Cardiac fibroblast (primary cell): ENCODE results near the gene CCL5.

Source experiments
- DNase-seq, 2 donors: peaks; one replicate each; pipeline versions ENCODE4 v3.0.0 to v3.0.0-alpha.2; 2010; ENCODE audit warnings: low read depth in 2 of 2
- H3K4me3 ChIP-seq, 2 donors: replicated peaks in 1 of 2; 1 replicate in 1 of 2; 2 replicates in 1 of 2; pipeline ENCODE4 v1.5.1; 2011; ENCODE audit warnings: low read depth in 2 of 2, low read length in 2 of 2, mild to moderate bottlenecking in 2 of 2, moderate library complexity in 1 of 2
- TF ChIP-seq, protein P1 (sequence below): IDR thresholded peaks from one replicate; pipeline ENCODE4 v1.5.1; 2011; ENCODE audit warnings: low read depth, mild to moderate bottlenecking, low read length, inconsistent platforms

CCL5 gene

DNA sequence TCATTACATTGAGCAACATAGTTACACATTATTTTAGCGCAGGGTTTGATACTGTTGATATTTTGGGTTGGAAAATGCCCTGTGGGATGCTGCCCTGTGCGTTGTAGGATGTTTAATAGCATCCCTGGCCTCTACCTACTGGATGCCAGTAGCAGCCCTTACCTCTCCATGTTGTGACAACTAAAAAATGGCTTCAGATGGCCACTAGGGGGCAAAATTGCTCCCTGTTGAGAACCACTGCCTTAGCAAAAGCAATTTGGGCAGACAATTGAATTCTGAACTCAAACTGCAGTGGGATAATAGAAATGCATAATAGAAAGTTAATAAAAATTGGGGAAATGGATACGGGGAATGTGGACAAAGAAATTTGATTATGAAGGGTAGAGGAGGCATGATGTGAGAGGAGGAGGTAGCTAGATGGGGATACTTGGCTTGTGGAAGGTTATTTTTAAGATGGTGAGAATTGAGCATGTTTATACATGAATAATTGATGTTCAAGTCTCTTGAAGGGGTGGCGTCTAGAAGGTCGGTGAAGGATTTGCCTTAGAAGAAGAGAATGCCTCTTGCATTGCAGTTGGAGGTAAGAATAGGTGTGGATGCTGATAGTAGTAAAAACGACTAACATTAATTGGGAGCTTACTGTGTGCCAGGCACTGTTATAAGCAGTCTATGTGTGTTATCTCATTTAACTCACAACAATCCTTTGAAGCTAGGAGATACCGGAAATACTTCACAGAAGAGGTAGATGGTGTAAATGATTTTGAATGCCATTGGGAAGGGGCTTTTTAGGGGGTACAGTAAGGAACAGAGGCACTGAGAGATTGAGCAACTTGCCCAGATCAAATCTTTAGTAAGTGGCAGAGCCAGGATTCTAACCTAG is 30.5 kb downstream of the CCL5 start:
- H3K4me3 ChIP-seq: no peak overlapping the region
- DNase-seq: peak; percentile 85 to 90
- TF ChIP-seq, protein P1, sequence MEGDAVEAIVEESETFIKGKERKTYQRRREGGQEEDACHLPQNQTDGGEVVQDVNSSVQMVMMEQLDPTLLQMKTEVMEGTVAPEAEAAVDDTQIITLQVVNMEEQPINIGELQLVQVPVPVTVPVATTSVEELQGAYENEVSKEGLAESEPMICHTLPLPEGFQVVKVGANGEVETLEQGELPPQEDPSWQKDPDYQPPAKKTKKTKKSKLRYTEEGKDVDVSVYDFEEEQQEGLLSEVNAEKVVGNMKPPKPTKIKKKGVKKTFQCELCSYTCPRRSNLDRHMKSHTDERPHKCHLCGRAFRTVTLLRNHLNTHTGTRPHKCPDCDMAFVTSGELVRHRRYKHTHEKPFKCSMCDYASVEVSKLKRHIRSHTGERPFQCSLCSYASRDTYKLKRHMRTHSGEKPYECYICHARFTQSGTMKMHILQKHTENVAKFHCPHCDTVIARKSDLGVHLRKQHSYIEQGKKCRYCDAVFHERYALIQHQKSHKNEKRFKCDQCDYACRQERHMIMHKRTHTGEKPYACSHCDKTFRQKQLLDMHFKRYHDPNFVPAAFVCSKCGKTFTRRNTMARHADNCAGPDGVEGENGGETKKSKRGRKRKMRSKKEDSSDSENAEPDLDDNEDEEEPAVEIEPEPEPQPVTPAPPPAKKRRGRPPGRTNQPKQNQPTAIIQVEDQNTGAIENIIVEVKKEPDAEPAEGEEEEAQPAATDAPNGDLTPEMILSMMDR: peak; percentile 84

DNA sequence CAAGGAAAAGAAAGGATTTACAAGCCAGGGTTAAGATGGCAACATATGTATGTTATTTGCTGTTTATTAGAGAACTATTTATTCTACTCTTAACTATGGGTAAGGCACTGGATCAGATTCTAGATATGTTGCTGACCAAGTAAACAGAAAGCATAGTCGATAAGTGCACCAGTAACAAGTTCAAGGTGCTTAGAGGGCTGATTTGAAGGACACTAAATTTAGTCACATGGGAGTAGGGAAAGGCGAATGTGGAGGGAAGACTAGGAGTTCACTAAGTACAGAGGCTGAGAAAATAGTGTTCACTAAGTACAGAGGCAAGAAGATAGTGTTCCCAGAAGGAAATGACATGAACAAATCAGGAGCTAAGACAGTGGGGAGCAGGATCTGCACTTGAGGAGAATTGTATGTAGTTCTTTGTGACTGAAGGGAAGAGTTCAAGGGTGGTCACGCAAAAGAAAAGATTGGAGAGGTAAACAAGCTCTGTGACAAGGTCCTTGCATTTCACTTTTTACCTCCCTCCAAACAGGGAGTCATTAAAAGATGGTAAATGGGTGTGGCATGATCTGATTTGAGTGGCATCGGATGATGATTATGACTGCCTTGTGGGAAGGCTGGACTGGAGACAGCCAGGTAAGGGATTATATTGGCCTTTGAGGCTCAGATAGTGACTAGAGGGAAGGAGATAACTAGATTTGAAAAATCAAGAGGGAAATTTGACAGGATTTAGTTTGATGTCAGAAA is 32.4 kb downstream of the CCL5 start:
- no peak for DNase-seq
- no peak overlapping the region for H3K4me3 ChIP-seq
- TF ChIP-seq, protein P1: no peak

DNA sequence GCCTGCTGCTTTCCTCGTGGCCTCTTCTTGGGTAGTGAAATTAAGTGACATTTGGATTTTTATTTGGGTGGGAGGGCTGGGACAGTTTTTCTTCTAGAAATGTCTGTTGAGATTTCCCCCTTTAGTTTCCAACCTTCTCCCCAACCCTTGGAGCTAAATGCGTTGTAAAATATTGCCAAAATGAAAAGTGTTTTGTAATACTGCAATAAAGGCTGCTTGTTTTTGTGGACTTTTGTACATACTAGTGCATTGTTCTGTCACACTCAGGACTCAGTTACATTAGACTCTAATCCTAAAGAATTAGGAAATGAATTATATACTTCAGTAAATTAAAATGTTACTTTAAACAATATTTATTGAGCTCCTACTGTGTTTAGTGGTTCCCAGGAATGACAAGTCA is 33.2 kb downstream of the CCL5 start:
- TF ChIP-seq, protein P1: no peak
- no peak overlapping the region for H3K4me3 ChIP-seq
- no peak for DNase-seq

DNA sequence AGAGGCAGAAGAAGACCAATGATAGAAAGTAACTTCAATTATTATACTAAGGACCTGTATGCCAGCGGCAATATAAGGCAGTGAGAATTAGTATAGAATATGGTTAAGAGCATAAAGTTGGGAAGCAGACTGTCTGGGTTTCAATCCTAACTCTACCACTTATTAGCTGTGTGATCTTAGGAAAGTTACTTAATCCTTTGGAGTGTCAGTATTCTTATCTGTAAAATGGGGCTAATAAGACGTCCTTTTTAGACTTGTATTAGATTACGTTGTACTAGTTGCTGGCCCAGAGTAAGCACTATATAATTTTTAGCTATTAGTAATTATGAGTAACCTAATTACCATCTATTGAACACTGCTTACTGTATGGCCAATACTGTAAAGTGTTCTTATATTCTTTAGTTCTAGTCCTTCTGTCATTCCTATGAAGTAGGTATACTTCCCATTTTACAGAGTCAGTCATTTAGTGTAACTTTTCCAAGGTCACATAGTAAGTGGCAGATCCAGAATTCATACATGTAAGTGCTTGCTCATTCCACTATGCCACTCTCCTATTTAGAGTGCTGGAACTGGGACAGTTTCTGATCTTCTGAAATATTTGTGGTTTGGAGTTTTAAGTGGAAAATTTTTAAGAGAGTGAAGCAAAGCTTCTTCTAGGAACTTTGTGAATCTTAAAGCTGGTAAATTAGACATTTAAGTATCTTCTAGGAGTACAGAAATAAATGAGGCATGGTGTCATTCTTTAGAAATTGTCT is 33.9 kb downstream of the CCL5 start:
- TF ChIP-seq, protein P1: no peak
- DNase-seq: peak in 1 of 2 donors; percentile 38
- no peak overlapping the region for H3K4me3 ChIP-seq

DNA sequence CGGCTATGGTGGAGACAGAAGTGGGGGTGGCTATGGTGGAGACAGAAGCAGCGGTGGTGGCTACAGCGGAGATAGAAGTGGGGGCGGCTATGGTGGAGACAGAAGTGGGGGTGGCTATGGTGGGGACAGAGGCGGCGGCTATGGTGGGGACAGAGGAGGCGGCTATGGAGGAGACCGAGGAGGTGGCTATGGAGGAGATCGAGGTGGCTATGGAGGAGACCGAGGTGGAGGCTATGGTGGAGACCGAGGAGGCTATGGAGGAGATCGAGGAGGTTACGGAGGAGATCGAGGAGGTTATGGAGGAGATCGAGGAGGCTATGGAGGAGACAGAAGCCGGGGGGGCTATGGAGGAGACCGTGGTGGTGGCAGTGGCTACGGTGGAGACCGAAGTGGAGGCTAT is 35.6 kb downstream of the CCL5 start:
- DNase-seq: no peak
- TF ChIP-seq, protein P1: no peak
- H3K4me3 ChIP-seq: no peak overlapping the region

DNA sequence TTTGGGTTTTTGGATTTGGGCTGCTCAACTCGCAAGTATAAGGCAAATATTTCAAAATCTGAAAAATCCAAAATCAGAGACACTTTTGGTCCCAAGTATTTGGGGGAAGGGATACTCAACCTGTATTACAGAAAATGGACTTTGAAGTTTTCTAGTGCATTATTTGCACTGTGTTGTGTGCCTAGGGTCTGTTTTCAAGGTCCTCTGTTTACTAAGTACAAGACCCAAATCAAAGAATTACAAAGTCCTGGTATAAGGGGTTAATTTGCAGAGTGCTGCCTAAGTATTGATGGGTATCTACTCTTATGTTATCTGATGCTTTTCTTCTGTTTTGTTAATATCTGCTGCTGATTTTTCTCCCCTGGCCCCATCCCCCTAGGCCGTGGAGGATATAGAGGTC is 36.5 kb downstream of the CCL5 start:
- no peak for DNase-seq
- TF ChIP-seq, protein P1: no peak
- no peak overlapping the region for H3K4me3 ChIP-seq
